HEK293 (cell line): ENCODE data around the gene WDR20.
A peak's percentile ranks its signal among the peaks of the same experiment; 100 is the strongest.

Source experiments
- CTCF ChIA-PET: fragments of 350-600 bp; formaldehyde crosslinking; extraction: SDS; loops from one replicate; lab custom pipeline; 2021; ENCODE audit warnings: antibody characterized with exemption; lab: Yijun Ruan, JAX
- POLR2A ChIA-PET: fragments of 300-600 bp; formaldehyde crosslinking; extraction: SDS; loops from one replicate; lab custom pipeline; 2020; ENCODE audit warnings: antibody characterized with exemption, inconsistent platforms; lab: Yijun Ruan, JAX
- H3K27ac ChIP-seq: fragments of 200-500 bp; sonication (Bioruptor generic); 2 replicates; pipeline ENCODE4 v1.5.1; 2014; ENCODE audit warnings: low read depth, low read length, control low read depth, inconsistent platforms; ENCODE audit errors: extremely low read depth
- H3K36me3 ChIP-seq, 2 experiments: fragments of 200-500 bp in 1 of 2; sonication (Bioruptor generic) in 1 of 2; 1 replicate in 1 of 2; 2 replicates in 1 of 2; pipeline ENCODE4 v1.5.1; 2014 to 2017; ENCODE audit warnings: inconsistent platforms in 2 of 2, low read length in 2 of 2; ENCODE audit not compliant: control insufficient read depth in 2 of 2, insufficient read depth in 1 of 2
- H3K4me1 ChIP-seq: fragments of 200-500 bp; sonication (Bioruptor generic); 2 replicates; pipeline ENCODE4 v1.5.1; 2014; ENCODE audit warnings: mild to moderate bottlenecking, low read length, inconsistent platforms; ENCODE audit not compliant: control insufficient read depth, insufficient read depth
- H3K4me3 ChIP-seq: 2 replicates; pipeline ENCODE4 v1.5.1; 2011; ENCODE audit warnings: low read depth, mild to moderate bottlenecking, control low read depth, low read length, moderate library complexity
- H3K9me3 ChIP-seq: fragments of 200-500 bp; sonication (Bioruptor generic); 2 replicates; pipeline ENCODE4 v1.5.1; 2014; ENCODE audit warnings: low read depth, low read length, inconsistent platforms; ENCODE audit not compliant: control insufficient read depth, insufficient read depth
- ZNF362 ChIP-seq: fragments of 450-650 bp; formaldehyde crosslinking; IDR thresholded peaks from 2 replicates; pipeline ENCODE4 v1.5.1; 2016; ENCODE audit warnings: missing biosample characterization, missing genetic modification characterization
- ZNF416 ChIP-seq: fragments of 450-650 bp; formaldehyde crosslinking; IDR thresholded peaks from 2 replicates; pipeline ENCODE4 v1.5.1; 2016; ENCODE audit warnings: missing biosample characterization, missing genetic modification characterization
- ZNF555 ChIP-seq: fragments of 450-650 bp; formaldehyde crosslinking; conservative IDR thresholded peaks from 2 replicates; pipeline ENCODE4 v1.5.1; 2017; ENCODE audit warnings: missing biosample characterization, mild to moderate bottlenecking, missing genetic modification characterization, inconsistent platforms
- ZNF623 ChIP-seq: fragments of 450-650 bp; formaldehyde crosslinking; IDR thresholded peaks from 2 replicates; pipeline ENCODE4 v1.5.1; 2016; ENCODE audit warnings: missing biosample characterization, missing genetic modification characterization
- ZNF660 ChIP-seq: fragments of 450-650 bp; IDR thresholded peaks from 2 replicates; pipeline ENCODE4 v1.5.1; 2018; ENCODE audit warnings: missing biosample characterization, mild to moderate bottlenecking, missing genetic modification characterization
- TF ChIP-seq, protein P1 (sequence below): fragments of 450-650 bp; formaldehyde crosslinking; IDR thresholded peaks from 2 replicates; pipeline ENCODE4 v1.5.1; 2016; ENCODE audit warnings: missing biosample characterization, missing genetic modification characterization
- TF ChIP-seq, protein P2 (sequence below): fragments of 450-650 bp; formaldehyde crosslinking; IDR thresholded peaks from 2 replicates; pipeline ENCODE4 v1.5.1; 2016; ENCODE audit warnings: missing biosample characterization, missing genetic modification characterization

The WDR20 gene

DNA sequence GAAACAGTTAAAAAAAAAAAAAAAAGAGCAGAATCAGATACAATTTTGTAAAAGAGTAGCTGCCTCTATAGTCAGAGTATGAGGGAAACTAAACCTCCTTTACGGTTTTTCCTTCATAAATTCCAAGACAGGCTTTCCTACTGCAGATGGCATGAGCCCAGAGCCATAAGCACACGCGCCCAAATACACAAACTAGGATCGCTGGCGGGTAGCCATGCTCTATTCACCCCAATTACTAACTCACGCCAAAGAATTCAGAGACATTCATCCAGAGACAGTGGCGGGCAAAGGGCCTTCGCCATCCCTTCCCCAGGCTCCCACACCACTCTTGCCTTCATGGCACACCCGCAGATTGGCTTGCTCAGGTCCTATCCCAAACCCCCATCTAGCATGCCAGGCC is 117.0 kb downstream of the WDR20 start (continued):
- TF ChIP-seq, protein P1, sequence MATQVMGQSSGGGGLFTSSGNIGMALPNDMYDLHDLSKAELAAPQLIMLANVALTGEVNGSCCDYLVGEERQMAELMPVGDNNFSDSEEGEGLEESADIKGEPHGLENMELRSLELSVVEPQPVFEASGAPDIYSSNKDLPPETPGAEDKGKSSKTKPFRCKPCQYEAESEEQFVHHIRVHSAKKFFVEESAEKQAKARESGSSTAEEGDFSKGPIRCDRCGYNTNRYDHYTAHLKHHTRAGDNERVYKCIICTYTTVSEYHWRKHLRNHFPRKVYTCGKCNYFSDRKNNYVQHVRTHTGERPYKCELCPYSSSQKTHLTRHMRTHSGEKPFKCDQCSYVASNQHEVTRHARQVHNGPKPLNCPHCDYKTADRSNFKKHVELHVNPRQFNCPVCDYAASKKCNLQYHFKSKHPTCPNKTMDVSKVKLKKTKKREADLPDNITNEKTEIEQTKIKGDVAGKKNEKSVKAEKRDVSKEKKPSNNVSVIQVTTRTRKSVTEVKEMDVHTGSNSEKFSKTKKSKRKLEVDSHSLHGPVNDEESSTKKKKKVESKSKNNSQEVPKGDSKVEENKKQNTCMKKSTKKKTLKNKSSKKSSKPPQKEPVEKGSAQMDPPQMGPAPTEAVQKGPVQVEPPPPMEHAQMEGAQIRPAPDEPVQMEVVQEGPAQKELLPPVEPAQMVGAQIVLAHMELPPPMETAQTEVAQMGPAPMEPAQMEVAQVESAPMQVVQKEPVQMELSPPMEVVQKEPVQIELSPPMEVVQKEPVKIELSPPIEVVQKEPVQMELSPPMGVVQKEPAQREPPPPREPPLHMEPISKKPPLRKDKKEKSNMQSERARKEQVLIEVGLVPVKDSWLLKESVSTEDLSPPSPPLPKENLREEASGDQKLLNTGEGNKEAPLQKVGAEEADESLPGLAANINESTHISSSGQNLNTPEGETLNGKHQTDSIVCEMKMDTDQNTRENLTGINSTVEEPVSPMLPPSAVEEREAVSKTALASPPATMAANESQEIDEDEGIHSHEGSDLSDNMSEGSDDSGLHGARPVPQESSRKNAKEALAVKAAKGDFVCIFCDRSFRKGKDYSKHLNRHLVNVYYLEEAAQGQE: no peak
- TF ChIP-seq ZNF660 (no peak), ZNF555 (no peak), ZNF362 (no peak)
- TF ChIP-seq, protein P2, sequence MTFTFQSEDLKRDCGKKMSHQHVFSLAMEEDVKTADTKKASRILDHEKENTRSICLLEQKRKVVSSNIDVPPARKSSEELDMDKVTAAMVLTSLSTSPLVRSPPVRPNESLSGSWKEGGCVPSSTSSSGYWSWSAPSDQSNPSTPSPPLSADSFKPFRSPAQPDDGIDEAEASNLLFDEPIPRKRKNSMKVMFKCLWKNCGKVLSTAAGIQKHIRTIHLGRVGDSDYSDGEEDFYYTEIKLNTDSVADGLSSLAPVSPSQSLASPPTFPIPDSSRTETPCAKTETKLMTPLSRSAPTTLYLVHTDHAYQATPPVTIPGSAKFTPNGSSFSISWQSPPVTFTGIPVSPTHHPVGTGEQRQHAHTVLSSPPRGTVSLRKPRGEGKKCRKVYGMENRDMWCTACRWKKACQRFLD: no peak

- ChIA-PET POLR2A (no interaction called here), CTCF (interaction anchor here (0.7 kb wide), 1 partner anchor 831 kb away, joined by 3 read pairs; no protein-coding TSS in a partner anchor)
- Histone ChIP-seq H3K4me3 (no peak overlapping the region), H3K27ac (no peak overlapping the region)
- TF ChIP-seq ZNF416 (no peak), ZNF623 (tag by site-specific recombination) (peak; percentile 95)
- TF ChIP-seq, all 188 proteins: peak for 1
- Histone ChIP-seq H3K9me3 (no peaks in the 10 kb centered on the region), H3K36me3 (no peaks in the 10 kb centered on the region), H3K4me1 (no peaks in the 10 kb centered on the region; the same call in 1 of the 2 replicates)
Measured at GRCh38 chr14:102258136-102258535, 118.4 kb downstream of the WDR20 start.
